HG02852 (cell line): ENCODE measurements around the gene RNF44.

ENCODE experiments used
- ATAC-seq: cut with Tn5 transposase; IDR thresholded peaks from one replicate; pipeline ENCODE4 v1.9.1; 2021; ENCODE audit warnings: mild to moderate bottlenecking, moderate library complexity; ENCODE audit not compliant: unreplicated experiment

RNF44 gene

GRCh38 chr5:176536902-176537553 lies at the start of gene RNF44:
Gene RNF44 (minus strand): TSS chr5:176537402. CDS start chr5:176532472, 4,930 bp downstream.
- peak; percentile 50 for ATAC-seq

- no peak for ATAC-seq
These were observed 45.9 kb upstream of the RNF44 start for GRCh38 chr5:176583076-176583475.

GRCh38 chr5:176581361-176581760 lies 44.2 kb upstream of the RNF44 start:
- ATAC-seq = no peak

GRCh38 chr5:176579323-176579722 lies 42.1 kb upstream of the RNF44 start:
- ATAC-seq = no peak

- no peak for ATAC-seq
These were observed 41.2 kb upstream of the RNF44 start for GRCh38 chr5:176578391-176578808.

- no peak for ATAC-seq
These were observed 40.3 kb upstream of the RNF44 start for GRCh38 chr5:176577312-176578176.

GRCh38 chr5:176575488-176576422 lies 38.6 kb upstream of the RNF44 start:
- no peak for ATAC-seq

GRCh38 chr5:176575066-176575465 lies 37.9 kb upstream of the RNF44 start:
- no peak for ATAC-seq

- peak; percentile 20 for ATAC-seq
These were observed 37.0 kb upstream of the RNF44 start for GRCh38 chr5:176574297-176574591.

- ATAC-seq = peak; percentile 59
These were observed 36.5 kb upstream of the RNF44 start for GRCh38 chr5:176573564-176574296.

- ATAC-seq = no peak
These were observed 32.8 kb upstream of the RNF44 start for GRCh38 chr5:176570044-176570443.

GRCh38 chr5:176568657-176569056 lies 31.5 kb upstream of the RNF44 start:
- no peak for ATAC-seq

GRCh38 chr5:176565760-176566288 lies 28.6 kb upstream of the RNF44 start:
- ATAC-seq = no peak

GRCh38 chr5:176564002-176564401 lies 26.8 kb upstream of the RNF44 start:
- no peak for ATAC-seq

- ATAC-seq = no peak
These were observed 25.0 kb upstream of the RNF44 start for GRCh38 chr5:176562189-176562588.

GRCh38 chr5:176561259-176561658 lies 24.1 kb upstream of the RNF44 start:
- no peak for ATAC-seq

- ATAC-seq = no peak
These were observed 23.2 kb upstream of the RNF44 start for GRCh38 chr5:176560364-176560763.

GRCh38 chr5:176559683-176560082 lies 22.5 kb upstream of the RNF44 start:
- no peak for ATAC-seq

- ATAC-seq = no peak
These were observed 20.6 kb upstream of the RNF44 start for GRCh38 chr5:176557846-176558245.
